ENCODE measurements around the gene SFSWAP.

Gene SFSWAP

DNA sequence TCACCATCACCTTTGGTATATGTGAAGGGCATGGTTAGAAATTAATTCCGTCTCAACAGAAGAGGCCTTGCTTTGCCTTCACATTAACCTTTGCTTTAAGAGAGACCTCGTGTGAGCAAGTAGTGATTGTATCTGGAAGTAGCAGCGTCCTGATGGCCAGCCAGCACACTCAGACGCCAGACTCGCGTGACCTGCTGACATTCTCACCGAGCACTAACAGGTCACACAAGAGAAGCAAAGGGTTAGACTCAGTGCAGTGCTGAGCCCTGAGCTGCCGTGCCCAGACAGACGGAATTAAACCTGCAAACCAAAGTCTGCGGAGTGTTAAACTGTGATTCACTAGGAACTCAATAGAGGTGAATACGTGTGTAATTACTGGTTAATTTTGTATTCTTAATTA is 77.2 kb downstream of the SFSWAP start:
- no peak overlapping the region for H3K4me2 ChIP-seq (ENCODE audit: low read length)
- WGBS (ENCODE audit: extremely low coverage, insufficient coverage, low lambda C conversion rate), result no CpG with 5 or more reads among the region's 11 CpGs
- no peaks in the 10 kb centered on the region for H3K79me1 ChIP-seq (ENCODE audit: low read length)
- H3K4me3 ChIP-seq (ENCODE audit: low read length), result no peak overlapping the region
- no peak overlapping the region for H2BK5ac ChIP-seq (ENCODE audit: low read length)
- no peak overlapping the region for H2AK5ac ChIP-seq (ENCODE audit: low read length)
- no peak for DNase-seq
- H3K36me3 ChIP-seq (ENCODE audit: control insufficient read depth, insufficient read depth, low read length), result peaks cover 10% of the 10 kb centered on the region
- no peak overlapping the region for H4K8ac ChIP-seq (ENCODE audit: low read depth, low read length)
- H3K27me3 ChIP-seq (ENCODE audit: insufficient read depth, low read length, poor library complexity), result no peaks in the 10 kb centered on the region
- no peak overlapping the region for H3K23ac ChIP-seq (ENCODE audit: low read length)
- no peaks in the 10 kb centered on the region for H3K79me2 ChIP-seq (ENCODE audit: control insufficient read depth, insufficient read depth, low read length)
- no peak overlapping the region for H3K56ac ChIP-seq (ENCODE audit: low read length)
- peaks cover 2% of the 10 kb centered on the region for H3K4me1 ChIP-seq (ENCODE audit: control insufficient read depth, low read depth, low read length)
- no peak overlapping the region for H3K18ac ChIP-seq (ENCODE audit: low read length)
- H2BK15ac ChIP-seq (replicated peaks; ENCODE audit: low read depth), result no peak overlapping the region
- H3K4ac ChIP-seq (ENCODE audit: low read depth, low read length), result no peak overlapping the region
- no peak overlapping the region for H2BK120ac ChIP-seq (ENCODE audit: low read depth, low read length)
- H3K27ac ChIP-seq (ENCODE audit: low read depth, low read length), result no peak overlapping the region
- no peak overlapping the region for H4K5ac ChIP-seq (ENCODE audit: low read length)
- H3K9ac ChIP-seq (ENCODE audit: low read length), result no peak overlapping the region

GRCh38 chr12:131789638-131790037 is 78.7 kb downstream of the SFSWAP start:
- no peak overlapping the region for H2AK5ac ChIP-seq (ENCODE audit: low read length)

DNA sequence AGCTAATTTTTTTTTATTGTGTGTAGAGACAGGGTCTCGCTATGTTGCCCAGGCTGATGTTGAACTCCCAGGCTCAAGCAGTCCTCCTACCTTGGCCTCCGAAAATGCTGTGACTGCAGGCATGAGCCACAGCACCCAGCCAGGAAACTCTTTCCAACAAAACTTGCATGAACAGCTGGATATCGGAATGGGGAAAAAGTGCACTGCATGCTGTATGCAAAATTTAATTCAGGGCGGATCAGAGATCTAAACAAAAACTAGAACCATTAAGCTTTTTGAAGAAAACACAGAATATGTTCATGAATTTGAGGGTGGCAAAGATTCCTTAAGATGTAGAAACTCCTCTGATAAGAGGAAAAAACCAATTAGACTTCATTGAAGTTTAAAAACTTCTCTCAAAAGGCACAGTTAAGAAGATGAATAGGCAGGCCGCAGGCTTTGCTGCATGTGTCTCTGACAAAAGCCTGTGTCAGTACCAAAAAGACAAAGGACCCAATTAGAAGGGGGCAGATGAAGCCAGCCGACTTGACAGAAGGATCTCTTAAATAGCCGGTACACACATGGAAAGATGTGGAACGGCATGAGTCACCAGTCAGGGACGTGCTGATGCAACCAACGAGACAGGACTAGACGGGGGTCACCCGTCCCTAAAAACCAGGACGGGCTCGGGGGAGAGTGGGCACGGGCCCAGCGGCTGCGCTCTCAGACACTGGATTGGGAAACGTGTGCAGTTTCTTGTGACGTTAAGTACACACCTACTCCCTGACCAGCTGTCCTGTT is 82.5 kb downstream of the SFSWAP start:
- Histone ChIP-seq H4K5ac (ENCODE audit: low read length) (no peak overlapping the region), H3K23ac (ENCODE audit: low read length) (no peak overlapping the region), H3K9ac (ENCODE audit: low read length) (no peak overlapping the region), H3K18ac (ENCODE audit: low read length) (no peak overlapping the region), H3K79me1 (ENCODE audit: low read length) (no peaks in the 10 kb centered on the region), H3K4me2 (ENCODE audit: low read length) (no peak overlapping the region), H3K4me1 (ENCODE audit: control insufficient read depth, low read depth, low read length) (peaks cover 5% of the 10 kb centered on the region), H4K8ac (ENCODE audit: low read depth, low read length) (no peak overlapping the region), H2BK5ac (ENCODE audit: low read length) (no peak overlapping the region), H2BK15ac (replicated peaks; ENCODE audit: low read depth) (no peak overlapping the region), H3K79me2 (ENCODE audit: control insufficient read depth, insufficient read depth, low read length) (no peaks in the 10 kb centered on the region), H3K36me3 (ENCODE audit: control insufficient read depth, insufficient read depth, low read length) (peaks cover 2% of the 10 kb centered on the region), H3K4me3 (ENCODE audit: low read length) (no peak overlapping the region), H3K27ac (ENCODE audit: low read depth, low read length) (no peak overlapping the region), H3K4ac (ENCODE audit: low read depth, low read length) (no peak overlapping the region), H3K56ac (ENCODE audit: low read length) (no peak overlapping the region), H2BK120ac (ENCODE audit: low read depth, low read length) (no peak overlapping the region), H3K27me3 (ENCODE audit: insufficient read depth, low read length, poor library complexity) (no peaks in the 10 kb centered on the region), H2AK5ac (ENCODE audit: low read length) (no peak overlapping the region)
- peak; percentile 41 for DNase-seq
- no CpG with 5 or more reads among the region's 19 CpGs for WGBS (ENCODE audit: extremely low coverage, insufficient coverage, low lambda C conversion rate)

More at GRCh38 chr12:131789638-131790037, 78.7 kb downstream of the SFSWAP start:
- no peaks in the 10 kb centered on the region for H3K79me1 ChIP-seq (ENCODE audit: low read length)
- no peak overlapping the region for H4K8ac ChIP-seq (ENCODE audit: low read depth, low read length)
- H3K79me2 ChIP-seq (ENCODE audit: control insufficient read depth, insufficient read depth, low read length), result no peaks in the 10 kb centered on the region
- H3K4me3 ChIP-seq (ENCODE audit: low read length), result no peak overlapping the region
- no peak overlapping the region for H4K5ac ChIP-seq (ENCODE audit: low read length)
- H3K23ac ChIP-seq (ENCODE audit: low read length), result no peak overlapping the region
- no peak overlapping the region for H2BK120ac ChIP-seq (ENCODE audit: low read depth, low read length)
- no CpG with 5 or more reads among the region's 12 CpGs for WGBS (ENCODE audit: extremely low coverage, insufficient coverage, low lambda C conversion rate)
- no peak overlapping the region for H3K56ac ChIP-seq (ENCODE audit: low read length)
- H3K27ac ChIP-seq (ENCODE audit: low read depth, low read length), result no peak overlapping the region
- H3K4me1 ChIP-seq (ENCODE audit: control insufficient read depth, low read depth, low read length), result no peaks in the 10 kb centered on the region
- no peak for DNase-seq
- H3K9ac ChIP-seq (ENCODE audit: low read length), result no peak overlapping the region
- H3K36me3 ChIP-seq (ENCODE audit: control insufficient read depth, insufficient read depth, low read length), result peaks cover 10% of the 10 kb centered on the region
- no peak overlapping the region for H3K4ac ChIP-seq (ENCODE audit: low read depth, low read length)
- no peak overlapping the region for H3K18ac ChIP-seq (ENCODE audit: low read length)
- no peak overlapping the region for H3K4me2 ChIP-seq (ENCODE audit: low read length)
- no peak overlapping the region for H2BK15ac ChIP-seq (replicated peaks; ENCODE audit: low read depth)
- H3K27me3 ChIP-seq (ENCODE audit: insufficient read depth, low read length, poor library complexity), result no peaks in the 10 kb centered on the region
- H2BK5ac ChIP-seq (ENCODE audit: low read length), result no peak overlapping the region

GRCh38 chr12:131794061-131794460 is 83.2 kb downstream of the SFSWAP start:
- H4K5ac ChIP-seq (ENCODE audit: low read length), result no peak overlapping the region
- DNase-seq, result no peak
- WGBS (ENCODE audit: extremely low coverage, insufficient coverage, low lambda C conversion rate), result no CpG with 5 or more reads among the region's 7 CpGs
- no peak overlapping the region for H3K27ac ChIP-seq (ENCODE audit: low read depth, low read length)
- H2BK15ac ChIP-seq (replicated peaks; ENCODE audit: low read depth), result no peak overlapping the region
- H3K79me2 ChIP-seq (ENCODE audit: control insufficient read depth, insufficient read depth, low read length), result no peaks in the 10 kb centered on the region
- H3K23ac ChIP-seq (ENCODE audit: low read length), result no peak overlapping the region
- H4K8ac ChIP-seq (ENCODE audit: low read depth, low read length), result no peak overlapping the region
- H3K36me3 ChIP-seq (ENCODE audit: control insufficient read depth, insufficient read depth, low read length), result peaks cover 2% of the 10 kb centered on the region
- no peak overlapping the region for H2BK5ac ChIP-seq (ENCODE audit: low read length)
- no peak overlapping the region for H3K9ac ChIP-seq (ENCODE audit: low read length)
- no peak overlapping the region for H3K56ac ChIP-seq (ENCODE audit: low read length)
- no peak overlapping the region for H2AK5ac ChIP-seq (ENCODE audit: low read length)
- H3K4me3 ChIP-seq (ENCODE audit: low read length), result no peak overlapping the region
- H3K4me1 ChIP-seq (ENCODE audit: control insufficient read depth, low read depth, low read length), result peaks cover 5% of the 10 kb centered on the region
- no peak overlapping the region for H3K4ac ChIP-seq (ENCODE audit: low read depth, low read length)
- no peak overlapping the region for H3K18ac ChIP-seq (ENCODE audit: low read length)
- H3K27me3 ChIP-seq (ENCODE audit: insufficient read depth, low read length, poor library complexity), result no peaks in the 10 kb centered on the region
- H2BK120ac ChIP-seq (ENCODE audit: low read depth, low read length), result no peak overlapping the region
- H3K4me2 ChIP-seq (ENCODE audit: low read length), result no peak overlapping the region
- no peaks in the 10 kb centered on the region for H3K79me1 ChIP-seq (ENCODE audit: low read length)

DNA sequence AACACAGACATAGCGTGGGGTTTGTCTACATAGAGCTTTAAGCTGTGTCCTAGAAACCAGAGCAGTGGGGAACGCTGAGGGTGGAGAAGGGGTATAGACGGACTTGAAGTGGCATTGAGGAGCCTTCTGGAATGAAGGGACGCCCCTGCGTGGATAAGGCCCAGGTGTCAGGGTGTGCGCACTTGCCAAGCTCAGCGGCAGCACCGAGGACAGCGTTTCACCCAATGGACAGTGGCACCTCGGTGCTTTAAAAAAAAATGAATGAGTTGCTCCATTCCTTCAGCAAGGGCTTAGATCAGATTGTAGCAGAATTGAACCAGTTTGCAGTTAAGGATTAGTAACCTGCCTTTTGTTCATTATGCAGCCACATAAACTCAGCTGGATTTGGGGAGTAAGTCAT is 83.7 kb downstream of the SFSWAP start:
- Histone ChIP-seq H2BK15ac (replicated peaks; ENCODE audit: low read depth) (no peak overlapping the region), H3K36me3 (ENCODE audit: control insufficient read depth, insufficient read depth, low read length) (peaks cover 2% of the 10 kb centered on the region), H2BK5ac (ENCODE audit: low read length) (no peak overlapping the region), H2AK5ac (ENCODE audit: low read length) (no peak overlapping the region), H4K5ac (ENCODE audit: low read length) (no peak overlapping the region), H3K27ac (ENCODE audit: low read depth, low read length) (no peak overlapping the region), H3K9ac (ENCODE audit: low read length) (no peak overlapping the region), H3K18ac (ENCODE audit: low read length) (no peak overlapping the region), H3K4me2 (ENCODE audit: low read length) (no peak overlapping the region), H3K79me1 (ENCODE audit: low read length) (no peaks in the 10 kb centered on the region), H3K27me3 (ENCODE audit: insufficient read depth, low read length, poor library complexity) (no peaks in the 10 kb centered on the region), H3K23ac (ENCODE audit: low read length) (no peak overlapping the region), H3K79me2 (ENCODE audit: control insufficient read depth, insufficient read depth, low read length) (no peaks in the 10 kb centered on the region), H3K56ac (ENCODE audit: low read length) (no peak overlapping the region), H3K4ac (ENCODE audit: low read depth, low read length) (no peak overlapping the region), H2BK120ac (ENCODE audit: low read depth, low read length) (no peak overlapping the region), H3K4me3 (ENCODE audit: low read length) (no peak overlapping the region), H3K4me1 (ENCODE audit: control insufficient read depth, low read depth, low read length) (peaks cover 5% of the 10 kb centered on the region), H4K8ac (ENCODE audit: low read depth, low read length) (no peak overlapping the region)
- no CpG with 5 or more reads among the region's 10 CpGs for WGBS (ENCODE audit: extremely low coverage, insufficient coverage, low lambda C conversion rate)
- DNase-seq, result no peak

- WGBS (ENCODE audit: extremely low coverage, insufficient coverage, low lambda C conversion rate), result no CpG with 5 or more reads among the region's 14 CpGs
- Histone ChIP-seq H3K79me2 (ENCODE audit: control insufficient read depth, insufficient read depth, low read length) (no peaks in the 10 kb centered on the region), H2AK5ac (ENCODE audit: low read length) (no peak overlapping the region), H2BK120ac (ENCODE audit: low read depth, low read length) (no peak overlapping the region), H3K23ac (ENCODE audit: low read length) (no peak overlapping the region), H3K36me3 (ENCODE audit: control insufficient read depth, insufficient read depth, low read length) (peaks cover 2% of the 10 kb centered on the region), H3K4me3 (ENCODE audit: low read length) (no peak overlapping the region), H2BK5ac (ENCODE audit: low read length) (no peak overlapping the region), H3K4me1 (ENCODE audit: control insufficient read depth, low read depth, low read length) (peaks cover 5% of the 10 kb centered on the region), H3K4ac (ENCODE audit: low read depth, low read length) (no peak overlapping the region), H3K79me1 (ENCODE audit: low read length) (no peaks in the 10 kb centered on the region), H2BK15ac (replicated peaks; ENCODE audit: low read depth) (no peak overlapping the region), H4K8ac (ENCODE audit: low read depth, low read length) (no peak overlapping the region), H3K27me3 (ENCODE audit: insufficient read depth, low read length, poor library complexity) (no peaks in the 10 kb centered on the region), H4K5ac (ENCODE audit: low read length) (no peak overlapping the region), H3K9ac (ENCODE audit: low read length) (peak overlapping the region; percentile 37), H3K27ac (ENCODE audit: low read depth, low read length) (no peak overlapping the region), H3K4me2 (ENCODE audit: low read length) (no peak overlapping the region), H3K18ac (ENCODE audit: low read length) (no peak overlapping the region), H3K56ac (ENCODE audit: low read length) (peak overlapping the region; percentile 70)
- DNase-seq, result no peak
Measured at GRCh38 chr12:131795064-131795463, 84.2 kb downstream of the SFSWAP start.

Data from mesendoderm (in vitro differentiated cells).